Calu3 (cell line): ENCODE data around the gene C9orf43. TPM values are rescaled to one million over a fixed set of nuclear protein-coding genes. Genes with fewer than 3 reads are reported as not detected.

Source experiments
- BruUV-seq: library from RNA; stranded (reverse); fragments of 400-500 nt; replicated peaks from 2 replicates; lab custom pipeline; 2021; lab: Mats Ljungman, UMichigan
- CTCF ChIA-PET: fragments of 300-600 bp; sonication (Branson Sonifier 250); formaldehyde crosslinking; loops from one replicate; lab custom pipeline; 2022; ENCODE audit warnings: antibody characterized with exemption; lab: Charles Lee
- DNase-seq: peaks from one replicate; pipeline ENCODE4 v3.0.0; 2022
- H3K27ac Mint-ChIP-seq: one replicate; pipeline ENCODE4 v1.8.0; 2022; ENCODE audit warnings: mixed read lengths; ENCODE audit not compliant: unreplicated experiment
- H3K27me3 Mint-ChIP-seq: one replicate; pipeline ENCODE4 v1.8.0; 2022; ENCODE audit warnings: mixed read lengths; ENCODE audit not compliant: unreplicated experiment
- H3K36me3 Mint-ChIP-seq: one replicate; pipeline ENCODE4 v1.8.0; 2022; ENCODE audit warnings: mild to moderate bottlenecking, moderate library complexity, mixed read lengths; ENCODE audit not compliant: insufficient read depth, unreplicated experiment
- H3K4me1 Mint-ChIP-seq: one replicate; pipeline ENCODE4 v1.8.0; 2022; ENCODE audit warnings: mild to moderate bottlenecking, low read depth, mixed read lengths; ENCODE audit not compliant: unreplicated experiment
- H3K4me3 Mint-ChIP-seq: one replicate; pipeline ENCODE4 v1.8.0; 2022; ENCODE audit warnings: mild to moderate bottlenecking, low read depth, moderate library complexity, mixed read lengths; ENCODE audit not compliant: unreplicated experiment
- H3K9me3 Mint-ChIP-seq: one replicate; pipeline ENCODE4 v1.8.0; 2022; ENCODE audit warnings: low read depth, mixed read lengths; ENCODE audit not compliant: unreplicated experiment
- CTCF ChIP-seq: fragments of 200-600 bp; IDR thresholded peaks from one replicate; pipeline ENCODE4 v1.8.0; 2022; ENCODE audit warnings: antibody characterized with exemption; ENCODE audit not compliant: unreplicated experiment
- intact Hi-C: fragments of 100-400 bp; cut with micrococcal nuclease; formaldehyde crosslinking; loops from one replicate; pipeline ENCODE4 v1.10.0; 2022; ENCODE audit not compliant: unreplicated experiment
- total RNA-seq: library from RNA; stranded (reverse); gene quantifications from 2 replicates; pipeline ENCODE4 v1.2.3, GENCODE V29; 2022

C9orf43 gene
- total RNA-seq, 1 experiment from 2014 or later, result 0.33 TPM

- Mint-ChIP-seq H3K27me3 (no peaks in the 10 kb centered on the region), H3K36me3 (no peaks in the 10 kb centered on the region), H3K27ac (no peak overlapping the region), H3K4me1 (peaks cover 18% of the 10 kb centered on the region), H3K9me3 (no peaks in the 10 kb centered on the region), H3K4me3 (no peak overlapping the region)
- no TSS peak for BruUV-seq
- CTCF ChIA-PET, result no interaction called here
- no peak for DNase-seq
- intact Hi-C loops, result no loop called here
- TF ChIP-seq CTCF, result no peak
These were observed 61.7 kb downstream of the C9orf43 start for GRCh38 chr9:113472199-113472598.

GRCh38 chr9:113474360-113475028 lies 63.9 kb downstream of the C9orf43 start:
- H3K36me3 Mint-ChIP-seq, result no peaks in the 10 kb centered on the region
- no TSS peak for BruUV-seq
- H3K4me1 Mint-ChIP-seq, result peaks cover 10% of the 10 kb centered on the region
- H3K4me3 Mint-ChIP-seq, result no peak overlapping the region
- H3K27me3 Mint-ChIP-seq, result no peaks in the 10 kb centered on the region
- no peaks in the 10 kb centered on the region for H3K9me3 Mint-ChIP-seq
- intact Hi-C loops, result no loop called here
- CTCF ChIA-PET, result no interaction called here
- TF ChIP-seq CTCF, result no peak
- no peak for DNase-seq
- no peak overlapping the region for H3K27ac Mint-ChIP-seq

GRCh38 chr9:113475031-113475430 lies 64.5 kb downstream of the C9orf43 start:
- intact Hi-C loops, result no loop called here
- BruUV-seq, result no TSS peak
- Mint-ChIP-seq H3K27ac (no peak overlapping the region), H3K4me3 (no peak overlapping the region), H3K4me1 (peaks cover 16% of the 10 kb centered on the region), H3K36me3 (no peaks in the 10 kb centered on the region), H3K27me3 (no peaks in the 10 kb centered on the region), H3K9me3 (no peaks in the 10 kb centered on the region)
- CTCF ChIA-PET, result no interaction called here
- TF ChIP-seq CTCF, result no peak
- DNase-seq, result no peak

GRCh38 chr9:113475992-113476391 lies 65.4 kb downstream of the C9orf43 start:
- no peak overlapping the region for H3K27ac Mint-ChIP-seq
- H3K4me1 Mint-ChIP-seq, result peaks cover 22% of the 10 kb centered on the region
- no peaks in the 10 kb centered on the region for H3K27me3 Mint-ChIP-seq
- intact Hi-C loops, result no loop called here
- no peaks in the 10 kb centered on the region for H3K36me3 Mint-ChIP-seq
- no peak overlapping the region for H3K4me3 Mint-ChIP-seq
- DNase-seq, result no peak
- CTCF ChIA-PET, result no interaction called here
- TF ChIP-seq CTCF, result no peak
- no peaks in the 10 kb centered on the region for H3K9me3 Mint-ChIP-seq
- no TSS peak for BruUV-seq
